Erythroblast (primary cell): ENCODE data around the gene WDR70.
A peak's percentile ranks its signal among the peaks of the same experiment; 100 is the strongest.

Experiments
- DNase-seq, 2 experiments: peaks; one replicate each; lab custom pipeline; 2025; lab: John Stamatoyannopoulos, UW
- GATA1 ChIP-seq: IDR thresholded peaks from 2 replicates; pipeline ENCODE4 v1.6.1; 2011; ENCODE audit warnings: low read depth, mild to moderate bottlenecking, control low read depth, low read length, moderate library complexity
- POLR2A ChIP-seq: IDR thresholded peaks from 2 replicates; pipeline ENCODE4 v1.6.1; 2011; ENCODE audit warnings: mild to moderate bottlenecking, low read length

The WDR70 gene

GRCh38 chr5:37554405-37554739, 175.3 kb downstream of the WDR70 start:
- DNase-seq, result no peak
- TF ChIP-seq POLR2A, result no peak
- no peak for TF ChIP-seq GATA1

DNA sequence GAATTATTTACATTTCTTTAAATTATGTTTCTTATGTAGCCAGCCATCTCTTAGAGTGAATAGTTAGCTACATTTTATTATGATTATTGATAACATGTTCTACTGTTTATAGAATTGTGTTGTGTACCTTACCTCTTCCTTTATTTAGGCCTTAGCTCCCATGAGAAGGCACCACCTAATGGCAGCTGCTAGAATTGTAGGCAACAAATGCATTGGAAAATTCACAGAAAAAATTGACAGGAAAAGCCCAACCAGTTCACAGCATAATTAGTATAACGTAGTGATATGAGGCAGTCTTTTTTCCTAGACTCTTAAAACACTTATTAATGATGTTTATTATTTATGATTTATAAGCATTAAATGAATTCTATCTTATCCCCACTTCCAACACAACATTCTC, 175.8 kb downstream of the WDR70 start:
- TF ChIP-seq GATA1, result no peak
- TF ChIP-seq POLR2A, result no peak
- DNase-seq, result peak; percentile 23 to 32

DNA sequence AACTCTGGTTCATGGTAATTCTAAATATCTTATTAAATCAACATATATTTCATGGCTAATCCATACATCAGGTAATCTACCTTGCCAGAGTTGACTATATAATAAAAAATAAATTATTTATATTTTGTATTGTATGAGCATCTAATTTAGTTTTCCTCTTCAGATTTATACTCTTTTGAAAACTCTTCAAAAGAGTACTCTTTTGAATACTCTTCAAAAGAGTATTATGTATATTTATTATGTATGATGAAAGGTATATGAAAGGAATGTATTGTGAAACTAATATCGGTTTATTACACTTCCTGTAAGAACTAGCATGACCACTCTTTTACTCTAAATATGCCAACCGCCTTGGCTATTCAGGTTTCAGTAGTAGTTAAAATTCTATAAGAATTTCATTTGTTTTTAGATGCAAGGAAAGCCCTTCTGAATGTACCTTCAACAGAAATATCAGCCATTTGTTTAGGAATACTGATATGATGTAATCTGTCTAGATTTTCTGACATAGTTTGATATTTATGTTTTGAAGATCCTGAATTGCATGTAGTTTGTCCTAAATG, 178.7 kb downstream of the WDR70 start:
- DNase-seq, result no peak
- TF ChIP-seq GATA1 (no peak), POLR2A (no peak)

- TF ChIP-seq GATA1, result no peak
- no peak for TF ChIP-seq POLR2A
- no peak for DNase-seq
These were observed 186.0 kb downstream of the WDR70 start for GRCh38 chr5:37565062-37565670.

- DNase-seq, result no peak
- TF ChIP-seq GATA1 (no peak), POLR2A (no peak)
These were observed 188.4 kb downstream of the WDR70 start for GRCh38 chr5:37567566-37567965.

GRCh38 chr5:37568018-37568753, 189.1 kb downstream of the WDR70 start:
- no peak for TF ChIP-seq POLR2A
- TF ChIP-seq GATA1, result no peak
- no peak for DNase-seq

DNA sequence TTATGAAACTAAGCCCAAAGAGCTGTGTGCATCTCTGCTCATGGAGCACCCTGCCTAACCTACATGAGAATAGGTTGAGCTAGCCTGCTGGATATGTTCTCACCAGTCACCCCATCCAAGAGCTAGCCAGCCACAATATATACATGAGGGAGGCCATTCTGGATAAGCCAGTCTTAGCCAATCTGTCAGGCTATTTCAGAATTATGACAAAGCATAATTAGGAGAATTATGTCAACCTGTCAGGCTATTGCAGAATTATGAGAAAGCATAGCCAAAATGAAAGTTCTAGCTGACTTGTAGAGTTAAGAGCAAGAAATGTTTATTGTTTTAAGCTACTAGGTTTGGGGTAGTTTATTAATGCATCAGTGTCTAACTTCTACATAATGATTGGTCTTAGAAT, 189.8 kb downstream of the WDR70 start:
- TF ChIP-seq POLR2A, result no peak
- TF ChIP-seq GATA1, result no peak
- peak in 1 of 2 experiments; percentile 8 for DNase-seq

DNA sequence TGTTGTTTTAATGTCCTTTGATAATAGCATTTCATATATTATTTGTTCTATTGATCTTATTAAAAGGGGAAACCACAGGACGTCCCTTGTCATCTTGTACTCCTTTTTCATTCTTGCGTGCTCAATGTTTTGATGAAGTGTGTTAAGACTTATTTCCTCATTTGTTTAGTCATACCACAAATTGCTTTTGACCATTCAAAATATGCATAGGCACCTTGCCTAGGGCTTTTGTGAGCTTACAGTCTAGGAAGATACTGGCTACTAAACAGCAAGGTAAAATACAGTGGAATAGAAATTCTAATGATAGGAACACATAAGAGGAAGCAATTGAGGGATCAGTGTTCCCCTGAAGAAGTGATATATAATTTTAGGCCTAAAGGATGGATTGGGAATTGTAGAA, 190.3 kb downstream of the WDR70 start:
- DNase-seq, result no peak
- TF ChIP-seq GATA1 (no peak), POLR2A (no peak)

DNA sequence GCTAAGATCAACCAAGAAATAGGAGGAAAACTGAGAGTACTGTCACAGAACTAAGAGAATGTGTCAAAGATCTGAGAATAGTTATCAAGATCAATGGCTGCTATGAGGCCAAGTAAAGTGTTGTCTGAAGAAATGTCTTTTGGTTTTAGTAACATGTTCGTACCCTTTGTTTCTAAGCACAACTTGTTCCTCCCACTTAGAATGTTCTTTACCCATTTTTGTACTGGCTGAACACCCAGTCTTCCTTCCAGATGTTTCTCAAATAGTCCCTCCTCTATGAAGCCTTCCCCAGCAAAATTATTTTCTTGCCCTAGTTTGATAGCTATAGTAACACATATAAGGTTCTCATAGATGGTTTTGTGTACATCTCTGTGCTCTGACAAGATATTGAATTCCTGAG, 191.5 kb downstream of the WDR70 start:
- no peak for TF ChIP-seq GATA1
- no peak for TF ChIP-seq POLR2A
- DNase-seq, result no peak

- DNase-seq, result no peak
- TF ChIP-seq GATA1 (no peak), POLR2A (no peak)
These were observed 192.9 kb downstream of the WDR70 start for GRCh38 chr5:37571985-37572384.

DNA sequence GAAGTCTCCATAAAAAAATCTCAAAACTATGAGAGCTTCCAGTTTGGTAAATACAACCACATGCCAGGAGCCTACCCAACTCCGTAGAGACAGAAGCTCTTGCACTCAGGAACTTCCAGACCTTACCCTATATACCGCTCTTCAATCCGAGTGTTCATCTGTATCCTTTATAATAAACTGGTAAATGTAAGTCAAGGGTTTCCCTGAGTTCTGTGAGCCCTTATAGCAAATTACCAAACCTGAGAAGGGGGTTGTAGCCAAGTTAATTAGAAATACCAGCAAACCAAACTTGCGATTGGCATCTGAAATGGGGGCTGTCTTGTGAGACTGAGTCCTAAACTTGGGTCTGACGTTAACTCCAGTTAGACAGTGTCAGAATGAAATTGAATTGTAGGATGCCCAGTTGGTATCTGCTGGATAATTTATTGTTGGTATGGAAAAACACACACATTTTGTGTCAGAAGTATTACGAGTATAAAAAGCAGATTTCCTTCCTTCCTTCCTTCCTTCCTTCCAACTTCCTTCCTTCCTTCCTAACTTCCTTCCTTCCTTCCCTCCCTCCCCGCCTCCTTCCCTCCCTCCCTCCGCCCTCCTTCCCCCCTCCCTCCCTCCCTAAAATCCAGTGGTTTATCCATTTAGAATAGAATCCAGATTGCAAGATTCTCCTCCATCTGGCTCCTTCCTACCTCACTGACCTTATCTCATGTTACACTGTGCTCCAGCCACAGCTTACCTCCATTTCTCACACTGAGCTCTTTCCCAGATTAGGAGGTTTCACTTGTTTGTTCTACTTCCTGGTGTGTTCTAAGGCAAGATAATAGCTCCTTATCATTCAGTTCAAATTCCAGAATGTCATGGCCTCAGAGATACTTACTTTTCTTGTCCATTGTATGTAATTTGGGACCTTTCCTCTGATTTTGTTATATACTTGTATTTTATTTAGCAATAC, 196.7 kb downstream of the WDR70 start:
- TF ChIP-seq GATA1 (no peak), POLR2A (no peak)
- DNase-seq, result peak; percentile 6 to 74

DNA sequence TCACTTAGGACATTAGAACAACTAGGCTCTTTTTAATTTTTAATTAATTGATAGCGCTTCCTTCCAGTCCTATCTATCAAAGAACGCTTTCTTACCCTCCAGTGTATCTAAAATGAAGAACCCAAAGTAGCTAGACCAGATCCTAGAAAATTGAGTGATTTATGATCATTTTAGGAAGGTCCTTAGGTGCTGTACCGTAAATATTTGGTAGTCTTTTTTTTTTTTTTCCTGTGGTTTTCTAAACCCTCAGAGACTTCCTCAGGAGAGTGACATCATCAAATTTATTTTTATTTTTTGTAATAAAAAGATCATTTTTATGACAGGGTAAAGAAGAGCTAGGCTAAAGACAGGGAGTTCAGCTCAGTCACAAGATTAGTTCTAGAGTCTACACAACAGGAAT, 197.4 kb downstream of the WDR70 start:
- TF ChIP-seq GATA1, result no peak
- TF ChIP-seq POLR2A, result no peak
- no peak for DNase-seq

- DNase-seq, result no peak
- TF ChIP-seq POLR2A (no peak), GATA1 (no peak)
These were observed 199.1 kb downstream of the WDR70 start for GRCh38 chr5:37578176-37578575.
